ENCODE measurements around the gene AKAP8L. TPM values are rescaled to one million over a fixed set of nuclear protein-coding genes. Genes with fewer than 3 reads are reported as not detected.

Gene AKAP8L
- total RNA-seq, 1 donor, result 61.3 TPM

DNA sequence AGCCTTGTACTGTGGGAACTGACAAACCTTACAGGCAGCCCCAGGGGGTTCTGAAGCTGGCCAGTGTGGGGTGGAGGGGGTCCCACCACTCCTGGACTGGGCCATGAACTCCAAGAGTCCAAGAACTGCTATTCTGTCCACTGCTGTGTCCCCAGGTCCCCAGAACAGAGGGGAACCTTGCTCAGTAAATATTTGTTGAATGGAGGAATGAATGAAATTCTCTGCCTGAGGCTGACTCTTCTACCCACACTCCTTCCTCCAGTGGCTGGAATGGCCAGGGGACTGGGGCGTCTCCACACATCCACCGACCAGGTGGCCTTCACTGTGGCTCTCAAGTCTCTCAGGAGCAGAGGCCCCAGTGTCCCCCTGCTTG is 19.3 kb upstream of the AKAP8L start:
- H3K4me3 ChIP-seq (ENCODE audit: low read depth, low read length), result no peak overlapping the region
- no peak for DNase-seq (ENCODE audit: low read depth)
- no peak for TF ChIP-seq CTCF (IDR thresholded peaks at IDR 0.05; ENCODE audit: insufficient read depth, low read depth, low read length)

- DNase-seq (ENCODE audit: low read depth), result peak; percentile 50
- TF ChIP-seq CTCF (IDR thresholded peaks at IDR 0.05; ENCODE audit: insufficient read depth, low read depth, low read length), result peak; percentile 36
- H3K4me3 ChIP-seq (ENCODE audit: low read depth, low read length), result no peak overlapping the region
Observed at GRCh38 chr19:15437355-15438123, 18.8 kb upstream of the AKAP8L start.

- TF ChIP-seq CTCF (IDR thresholded peaks at IDR 0.05; ENCODE audit: insufficient read depth, low read depth, low read length), result no peak
- H3K4me3 ChIP-seq (ENCODE audit: low read depth, low read length), result no peak overlapping the region
- DNase-seq (ENCODE audit: low read depth), result no peak
Observed at GRCh38 chr19:15436826-15437110, 18.0 kb upstream of the AKAP8L start.

GRCh38 chr19:15436012-15436825 is 17.4 kb upstream of the AKAP8L start:
- TF ChIP-seq CTCF (IDR thresholded peaks at IDR 0.05; ENCODE audit: insufficient read depth, low read depth, low read length), result no peak
- H3K4me3 ChIP-seq (ENCODE audit: low read depth, low read length), result no peak overlapping the region
- DNase-seq (ENCODE audit: low read depth), result no peak

DNA sequence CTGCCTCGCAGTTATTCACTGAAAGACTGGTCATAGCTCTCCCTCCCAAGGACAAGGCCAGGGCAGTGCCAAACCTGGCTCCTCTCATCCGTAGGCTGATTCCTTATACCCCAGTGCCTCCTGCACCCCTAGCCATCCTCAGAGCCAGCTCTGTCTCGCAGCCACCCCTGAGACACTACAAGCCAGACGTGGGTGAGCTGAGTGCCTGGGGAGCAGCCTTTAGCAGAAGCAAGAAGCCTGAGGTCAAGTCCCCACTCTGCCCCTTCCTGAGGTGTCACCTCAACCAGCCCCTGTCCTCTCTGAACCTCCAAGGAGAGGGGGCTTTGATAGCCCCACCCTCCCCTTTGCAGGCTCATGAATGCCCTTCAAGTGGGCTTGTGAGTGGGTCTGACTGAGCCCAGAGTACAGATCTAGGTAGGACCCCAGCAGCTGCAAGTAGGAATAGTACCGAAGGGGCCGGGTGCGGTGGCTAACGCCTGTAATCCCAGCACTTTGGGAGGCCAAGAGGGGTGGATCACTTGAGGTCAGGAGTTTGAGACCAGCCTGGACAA is 14.8 kb upstream of the AKAP8L start:
- H3K4me3 ChIP-seq (ENCODE audit: low read depth, low read length), result peak overlapping the region; percentile 79
- TF ChIP-seq CTCF (IDR thresholded peaks at IDR 0.05; ENCODE audit: insufficient read depth, low read depth, low read length), result no peak
- no peak for DNase-seq (ENCODE audit: low read depth)

DNA sequence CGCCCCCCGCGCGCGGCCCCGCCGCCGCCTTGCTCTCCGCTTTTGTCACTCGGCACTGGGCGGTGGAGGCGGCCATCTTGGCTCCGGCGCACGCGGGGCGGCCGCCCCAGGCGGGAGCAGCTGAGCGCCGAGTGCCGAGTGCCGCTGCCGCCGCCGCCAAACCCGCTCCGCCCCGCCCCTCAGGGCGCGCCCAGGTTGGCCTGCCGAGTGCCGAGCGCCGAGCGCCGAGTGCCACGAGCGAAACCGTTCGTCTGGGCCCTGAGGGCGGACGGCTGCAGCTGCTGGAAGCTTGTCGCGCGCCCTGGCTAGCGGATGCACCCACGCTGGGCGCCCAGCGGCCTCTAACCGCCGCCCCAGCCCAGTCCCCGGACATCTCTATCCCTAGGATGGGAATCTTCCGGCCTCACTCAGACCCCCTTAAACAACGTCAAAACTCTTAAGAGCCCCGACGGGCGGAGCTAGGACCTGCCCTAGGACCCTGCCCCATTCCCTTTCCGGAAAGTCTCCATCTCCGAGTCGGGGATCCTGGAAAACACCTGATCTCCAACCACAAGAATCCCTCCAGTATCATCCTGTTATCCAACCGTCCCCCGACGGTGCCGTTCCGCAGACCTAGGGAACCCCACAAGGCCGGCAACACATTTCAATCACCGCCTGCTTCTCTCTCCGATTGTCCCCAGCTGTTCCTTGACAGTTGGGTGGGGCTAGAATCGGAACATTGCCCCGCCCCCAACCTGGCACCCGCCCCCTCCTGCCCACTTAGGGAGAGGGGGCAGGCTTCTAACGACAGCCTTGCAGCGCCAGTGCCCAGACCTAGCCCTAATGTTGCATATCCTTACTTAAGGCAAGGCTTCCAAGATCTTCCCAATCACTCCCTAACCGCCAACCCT is 14.1 kb upstream of the AKAP8L start:
- DNase-seq (ENCODE audit: low read depth), result peak; percentile 92
- TF ChIP-seq CTCF (IDR thresholded peaks at IDR 0.05; ENCODE audit: insufficient read depth, low read depth, low read length), result no peak
- peak overlapping the region; percentile 79 for H3K4me3 ChIP-seq (ENCODE audit: low read depth, low read length)

Data from fibroblast of villous mesenchyme (primary cell).